ENCODE data around the gene MAS1.

GRCh38 chr6:159894991-159895390 is 4.2 kb downstream of the MAS1 start:
- TF ChIP-seq POLR2AphosphoS5 (IDR thresholded peaks at IDR 0.05; ENCODE audit: low read depth, low read length), result no peak
- no peak for TF ChIP-seq POLR2A (IDR thresholded peaks at IDR 0.05; ENCODE audit: low read depth, low read length)
- no peak for TF ChIP-seq TAF1 (IDR thresholded peaks at IDR 0.05; ENCODE audit: low read depth, low read length)
- no peak for TF ChIP-seq POU2F2 (IDR thresholded peaks at IDR 0.05; ENCODE audit: low read depth, low read length)
- no peak for TF ChIP-seq PAX5 (IDR thresholded peaks at IDR 0.05; ENCODE audit: insufficient read depth, low read length, severe bottlenecking)
- TF ChIP-seq SPI1 (IDR thresholded peaks at IDR 0.05; ENCODE audit: low read depth, low read length), result no peak

Data from GM12891 (cell line).